HG02973 (cell line): Measurements from ENCODE around the gene SAMD14.

Experiments
- ATAC-seq: cut with Tn5 transposase; IDR thresholded peaks from one replicate; pipeline ENCODE4 v1.9.1; 2021; ENCODE audit warnings: moderate library complexity; ENCODE audit not compliant: unreplicated experiment

The SAMD14 gene

DNA sequence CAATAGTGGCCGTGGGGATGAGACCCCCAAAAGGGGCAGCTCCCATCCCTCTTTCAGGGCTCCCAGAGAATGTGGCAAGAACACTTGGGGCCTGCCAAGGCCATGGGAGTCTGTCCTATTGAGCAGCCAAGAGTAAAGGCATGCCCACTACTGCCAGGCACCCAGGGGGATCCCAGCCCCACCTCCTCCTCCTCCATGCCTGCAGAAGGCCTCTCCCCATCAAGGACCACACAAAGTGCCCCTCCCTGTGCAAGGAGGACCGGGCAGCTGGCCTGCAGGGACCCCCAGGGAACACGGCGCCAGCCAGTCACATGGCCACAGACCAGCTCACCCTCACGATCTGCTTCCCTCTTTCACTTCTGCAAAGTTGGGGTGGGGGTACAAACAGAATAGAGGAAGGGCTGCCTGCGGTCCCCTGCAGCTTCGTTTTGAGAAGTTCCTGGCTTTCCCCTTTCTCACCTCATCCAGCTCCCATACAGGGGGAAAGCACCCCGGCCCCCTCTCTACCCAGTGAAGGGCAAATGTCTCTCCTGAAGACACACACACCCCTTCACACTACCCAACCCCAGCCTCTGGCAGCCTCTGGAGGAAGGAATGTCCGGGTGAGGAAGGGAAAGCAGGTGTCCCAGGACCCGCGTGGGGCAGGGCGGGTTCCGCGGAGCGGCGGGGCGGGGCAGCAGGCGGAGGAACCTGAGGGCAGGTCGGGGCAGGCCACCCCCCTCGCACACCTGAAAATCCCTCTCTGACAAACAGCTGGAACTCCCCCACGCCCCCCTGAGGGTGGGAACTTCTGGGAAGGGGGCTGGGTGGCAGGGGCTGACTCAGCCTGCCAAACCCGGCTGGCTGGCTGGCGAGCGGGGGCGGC, 18.5 kb upstream of the SAMD14 start:
- ATAC-seq, result peak; percentile 34

DNA sequence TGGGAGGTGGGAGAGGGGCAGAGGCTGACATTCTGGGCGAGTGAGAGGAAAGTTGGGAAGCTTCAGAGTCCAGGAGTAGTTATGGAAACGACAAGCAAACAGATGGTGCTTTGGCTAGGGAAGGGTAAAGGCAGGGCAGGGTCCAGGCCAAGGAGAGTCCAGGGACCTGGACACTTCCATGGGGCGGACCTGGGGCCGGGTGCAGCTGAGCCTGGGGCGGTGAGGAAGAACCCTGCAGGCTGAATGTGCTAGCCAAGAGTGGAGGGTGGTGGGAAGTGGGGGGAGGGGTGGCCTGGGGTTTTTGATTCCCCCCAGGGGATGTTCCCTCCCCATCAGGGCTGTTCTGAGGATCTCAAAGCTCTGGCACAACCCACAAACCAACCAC, 17.9 kb upstream of the SAMD14 start:
- no peak for ATAC-seq

DNA sequence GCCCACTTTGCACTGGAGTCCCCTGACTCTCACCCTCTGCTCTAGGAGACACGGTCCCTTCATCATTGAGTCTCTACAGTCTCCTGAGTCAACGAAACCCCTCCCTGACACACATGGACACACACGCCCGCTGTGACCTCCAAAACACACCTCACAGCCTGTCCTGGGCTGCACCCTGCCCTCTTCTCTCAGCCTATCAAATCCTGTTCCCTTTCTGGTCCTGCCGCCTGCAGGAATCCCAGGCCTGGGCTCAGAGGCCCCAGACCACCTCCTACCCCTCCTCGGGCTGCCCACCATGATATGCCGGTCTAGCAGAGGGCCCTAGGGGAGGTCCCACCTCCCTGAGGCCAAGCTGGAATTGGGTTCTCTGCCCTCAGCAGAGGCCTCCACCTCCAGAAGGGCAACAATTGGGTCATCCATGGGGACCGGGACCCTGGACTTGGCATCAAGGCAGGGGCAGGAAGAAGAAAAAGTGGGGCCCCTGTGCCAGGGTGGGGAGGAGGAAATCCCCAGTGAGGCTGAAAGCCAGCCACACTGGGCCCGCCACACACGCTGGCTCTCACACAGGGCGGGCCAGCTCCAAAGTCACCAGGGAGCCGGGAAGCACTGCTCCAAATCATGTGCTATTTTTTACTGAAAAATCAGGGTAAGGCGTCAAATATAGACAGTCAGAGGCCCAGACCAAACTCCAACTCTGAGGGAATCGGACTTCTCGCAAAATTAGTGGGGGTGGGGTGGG, 17.1 kb upstream of the SAMD14 start:
- ATAC-seq, result no peak

DNA sequence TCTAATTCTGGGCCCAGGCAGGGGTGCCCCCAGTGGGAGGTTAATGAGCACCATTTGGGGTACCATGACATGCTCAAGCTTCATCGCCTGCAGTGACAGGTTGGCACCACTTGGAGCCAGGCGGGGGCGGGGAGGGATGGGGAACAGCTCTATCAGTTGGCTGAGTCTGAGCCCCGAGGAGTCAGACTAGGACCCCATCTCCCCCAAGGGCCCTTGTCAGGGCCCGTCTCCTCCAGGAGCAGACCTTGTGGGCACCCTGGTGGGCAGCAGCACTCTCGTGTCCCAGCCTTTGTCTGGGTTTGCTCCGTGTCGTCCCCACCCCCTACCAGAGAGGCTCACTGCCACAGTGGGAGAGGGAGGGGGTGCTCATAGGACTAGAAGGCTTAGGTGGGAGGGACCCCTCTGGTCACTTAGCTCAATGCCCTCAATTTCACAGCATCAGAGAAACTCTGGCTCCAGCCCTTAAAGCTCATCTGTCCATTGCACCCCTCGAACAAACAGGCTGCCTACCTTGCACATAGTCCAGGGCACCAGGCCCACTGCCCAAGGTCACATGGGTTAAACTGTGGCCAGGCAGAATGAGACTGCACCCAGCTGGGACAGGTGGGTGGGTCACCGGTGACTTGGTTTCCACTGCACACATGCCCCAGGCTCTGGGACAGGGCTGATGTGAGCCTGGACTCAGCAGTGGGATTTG, 16.4 kb upstream of the SAMD14 start:
- no peak for ATAC-seq

DNA sequence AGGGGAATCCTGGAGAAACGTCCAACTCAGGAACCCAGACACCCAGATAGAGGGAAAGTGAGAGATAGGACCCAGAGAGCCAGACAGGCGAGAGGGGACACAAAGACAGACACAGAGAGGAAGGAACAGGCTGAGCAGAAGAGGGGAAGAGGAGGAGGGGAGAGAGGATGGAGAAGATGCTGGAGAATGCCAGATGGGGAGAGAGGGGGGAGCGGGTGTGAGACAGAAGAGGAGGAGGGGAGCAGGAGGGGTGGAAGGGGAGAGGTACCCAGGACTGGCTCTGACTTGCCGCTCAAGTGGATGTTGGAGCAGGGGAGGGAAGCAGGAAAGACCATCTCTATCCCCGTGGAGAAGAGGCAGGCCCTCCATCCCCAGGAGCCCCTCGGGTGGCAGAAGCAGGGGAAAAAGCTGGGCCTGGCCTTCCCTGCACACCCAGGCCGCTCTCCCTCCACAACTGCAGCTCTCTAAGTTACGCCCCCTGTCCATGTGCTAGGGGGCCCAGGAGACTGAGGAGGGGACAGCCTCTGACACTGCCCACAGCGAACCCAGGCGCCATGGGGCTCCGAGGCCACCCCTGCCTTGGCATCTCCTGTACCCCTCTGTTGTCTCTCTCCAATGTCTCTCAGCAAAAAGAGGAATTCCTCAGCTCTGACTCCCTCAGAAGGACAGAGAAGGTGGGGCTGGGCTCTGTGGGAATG, 15.7 kb upstream of the SAMD14 start:
- ATAC-seq, result no peak

DNA sequence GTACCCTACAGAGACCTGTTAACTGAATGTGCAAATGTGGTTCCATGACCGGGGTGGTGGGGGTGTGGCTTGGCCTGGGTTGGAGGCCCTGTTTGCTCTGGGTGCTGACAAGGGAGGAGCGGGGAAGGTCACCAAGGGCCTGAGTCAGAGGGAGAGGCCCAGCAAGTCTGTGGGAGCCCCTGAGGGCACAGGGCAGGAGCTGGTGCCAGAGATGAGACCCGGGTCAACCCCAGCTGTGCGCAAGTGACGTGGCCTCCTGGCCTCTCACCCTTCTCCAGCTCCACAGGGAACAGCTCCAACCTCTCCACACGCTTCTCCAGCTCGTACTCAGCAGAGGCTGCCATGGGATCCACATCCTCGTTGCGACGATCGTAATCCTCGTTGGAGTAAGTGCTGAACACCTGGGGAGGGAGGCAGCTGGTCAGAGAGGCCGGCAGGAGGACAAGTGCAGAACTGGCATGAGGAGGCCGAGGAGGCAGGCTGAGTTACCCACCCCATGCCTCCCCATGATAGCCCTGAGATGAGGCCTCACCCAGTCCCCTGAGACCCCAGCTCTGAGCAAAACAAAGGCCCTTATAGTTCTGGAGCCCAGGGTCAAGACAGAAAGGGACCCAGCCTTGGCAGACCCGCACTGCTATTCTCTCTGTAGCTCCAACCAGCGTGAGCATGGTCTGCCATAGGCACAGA, 15.0 kb upstream of the SAMD14 start:
- ATAC-seq, result no peak

DNA sequence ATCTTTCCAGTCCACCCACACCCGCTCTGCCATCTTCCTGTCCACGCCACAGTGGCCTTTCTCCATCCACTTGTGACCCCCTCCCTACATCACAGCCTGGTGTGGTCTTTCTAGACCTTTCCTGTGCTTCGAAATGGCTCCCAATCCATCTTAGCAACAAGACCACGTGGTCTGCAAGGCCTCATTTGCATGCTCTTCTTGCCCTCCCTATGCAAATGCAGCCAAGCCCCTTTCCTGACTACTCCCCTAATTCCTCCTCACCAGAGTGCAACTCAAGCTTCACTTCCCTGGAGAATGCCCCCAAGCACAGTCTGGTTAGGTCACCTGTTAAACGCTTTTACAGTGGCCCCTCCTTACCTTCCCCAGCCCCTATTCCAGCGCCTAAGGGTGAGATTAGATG, 14.4 kb upstream of the SAMD14 start:
- no peak for ATAC-seq

DNA sequence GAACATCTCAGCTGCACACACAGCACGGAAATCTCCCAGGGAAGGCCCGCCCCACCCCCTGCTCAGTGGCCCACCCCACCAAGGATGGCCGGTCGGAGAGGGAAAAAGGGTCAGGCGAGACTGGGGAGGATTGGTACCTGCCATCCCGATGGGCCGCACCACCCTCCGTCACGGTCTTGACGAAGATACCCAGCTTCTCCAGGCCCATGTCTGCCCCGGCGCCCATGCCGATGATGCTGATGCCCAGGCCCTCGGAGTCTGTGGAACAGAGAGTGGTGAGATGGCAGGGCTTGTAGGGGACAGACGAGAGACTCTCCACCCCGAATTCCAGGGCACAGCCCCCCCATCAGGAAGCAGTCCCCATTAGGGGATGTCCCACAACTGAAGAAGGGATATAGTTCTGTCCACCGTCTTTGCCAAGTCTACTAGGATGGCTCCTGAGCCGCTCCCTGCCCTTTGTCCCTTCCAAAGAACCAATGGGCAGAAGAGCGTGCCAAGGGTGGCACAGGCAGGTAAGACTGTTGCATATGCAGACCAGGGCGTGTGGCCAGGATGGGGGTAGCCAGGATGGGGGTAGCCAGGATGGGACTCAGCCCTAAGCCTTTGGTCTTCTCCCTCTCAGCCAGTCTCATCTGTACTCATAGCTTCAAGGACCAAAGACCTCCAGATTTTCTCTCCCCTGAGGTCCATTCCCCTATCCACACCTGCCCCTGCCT, 13.7 kb upstream of the SAMD14 start:
- no peak for ATAC-seq

DNA sequence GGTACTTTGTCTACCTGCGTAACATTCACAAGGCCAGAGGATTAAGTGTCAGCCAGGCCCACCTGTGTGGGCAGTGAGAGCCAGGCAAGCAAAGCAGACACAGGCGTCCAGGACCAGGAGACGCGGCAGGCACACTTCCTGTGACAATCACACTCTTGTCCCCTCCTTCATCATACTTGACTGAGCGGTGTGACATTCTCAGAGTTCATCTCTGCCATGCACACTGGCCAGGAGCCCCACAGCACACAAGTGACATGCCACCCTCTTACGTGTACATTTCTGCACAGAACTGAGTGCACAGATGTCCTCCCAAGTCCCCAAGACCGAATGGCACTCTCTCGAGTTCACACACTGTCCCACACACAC, 11.8 kb upstream of the SAMD14 start:
- no peak for ATAC-seq

DNA sequence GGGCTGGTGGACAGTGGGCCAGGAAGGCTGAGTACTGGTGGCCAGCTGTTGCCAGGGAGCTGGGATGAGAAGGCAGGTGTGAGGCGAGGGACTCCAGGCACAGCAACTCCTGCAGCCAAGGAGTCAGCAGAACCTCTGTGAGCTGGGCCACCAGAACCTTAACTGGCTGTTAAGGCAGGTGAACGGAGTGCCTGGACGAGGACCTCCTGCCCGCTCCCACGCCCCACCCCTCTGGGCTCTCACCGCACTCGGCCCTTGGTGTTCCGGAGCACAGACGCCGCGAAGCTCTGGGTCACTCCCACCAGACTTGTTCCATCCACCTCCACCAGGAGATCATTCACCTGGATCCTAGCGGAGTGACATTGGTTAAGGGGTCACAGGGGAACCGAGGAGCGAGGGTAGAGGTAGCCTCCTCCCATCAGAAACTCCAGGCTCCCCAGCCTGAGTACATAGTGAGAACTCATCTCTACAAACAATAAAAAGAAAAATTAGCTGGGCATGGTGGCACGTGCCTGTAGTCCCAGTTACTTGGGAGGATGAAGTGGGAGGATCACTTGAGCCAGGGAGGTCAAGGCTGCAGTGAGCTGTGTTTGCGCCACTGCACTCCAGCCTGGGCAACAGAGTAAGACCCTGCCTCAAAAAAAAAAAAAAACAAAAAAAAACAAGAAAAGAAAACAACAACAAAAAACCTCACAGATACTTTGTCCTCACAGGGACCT, 11.2 kb upstream of the SAMD14 start:
- no peak for ATAC-seq

DNA sequence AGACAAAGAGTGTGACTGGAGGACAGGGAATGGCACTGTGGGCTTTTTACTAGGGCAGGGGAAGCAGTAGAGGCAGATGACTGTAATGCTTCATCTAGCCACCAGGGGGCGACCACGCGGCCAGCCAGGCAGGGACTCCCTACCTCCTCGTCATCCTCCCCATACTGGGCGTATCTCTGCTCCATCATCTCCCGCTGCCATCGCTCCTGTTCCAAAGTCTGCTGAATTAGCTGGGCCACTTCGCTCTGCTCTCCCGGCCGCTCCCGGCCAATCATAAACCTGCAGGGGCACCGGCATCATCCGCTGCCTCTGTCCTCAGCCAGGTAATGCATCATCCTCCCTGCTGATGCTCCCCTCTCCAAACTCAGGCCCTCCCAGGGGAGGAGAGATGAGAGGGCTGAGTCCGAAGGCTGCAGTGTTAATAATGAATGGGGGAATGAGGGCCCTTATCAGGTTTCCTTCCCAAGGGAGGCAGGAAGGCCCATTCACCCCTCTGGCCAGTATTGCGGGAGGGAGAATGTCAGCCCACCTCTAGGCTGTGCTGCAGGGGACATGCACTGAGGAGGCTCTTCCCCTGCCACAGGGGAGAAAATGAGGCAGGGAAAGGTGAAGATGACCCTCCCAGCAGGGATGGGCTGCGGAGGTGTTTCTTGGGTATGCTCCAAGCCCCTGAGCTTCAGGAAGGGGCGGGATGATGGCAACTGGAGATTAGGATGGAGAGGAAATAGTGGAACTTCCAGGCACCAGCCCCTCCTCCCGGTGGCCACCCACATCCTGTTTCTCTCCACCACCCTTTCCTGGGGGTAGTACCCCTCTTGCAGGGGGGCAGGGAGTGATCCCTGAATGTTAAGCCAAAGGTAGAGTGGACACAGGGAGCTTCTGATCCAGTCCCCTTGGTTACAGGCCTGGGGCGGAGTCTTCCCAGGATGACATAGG, 10.3 kb upstream of the SAMD14 start:
- no peak for ATAC-seq

DNA sequence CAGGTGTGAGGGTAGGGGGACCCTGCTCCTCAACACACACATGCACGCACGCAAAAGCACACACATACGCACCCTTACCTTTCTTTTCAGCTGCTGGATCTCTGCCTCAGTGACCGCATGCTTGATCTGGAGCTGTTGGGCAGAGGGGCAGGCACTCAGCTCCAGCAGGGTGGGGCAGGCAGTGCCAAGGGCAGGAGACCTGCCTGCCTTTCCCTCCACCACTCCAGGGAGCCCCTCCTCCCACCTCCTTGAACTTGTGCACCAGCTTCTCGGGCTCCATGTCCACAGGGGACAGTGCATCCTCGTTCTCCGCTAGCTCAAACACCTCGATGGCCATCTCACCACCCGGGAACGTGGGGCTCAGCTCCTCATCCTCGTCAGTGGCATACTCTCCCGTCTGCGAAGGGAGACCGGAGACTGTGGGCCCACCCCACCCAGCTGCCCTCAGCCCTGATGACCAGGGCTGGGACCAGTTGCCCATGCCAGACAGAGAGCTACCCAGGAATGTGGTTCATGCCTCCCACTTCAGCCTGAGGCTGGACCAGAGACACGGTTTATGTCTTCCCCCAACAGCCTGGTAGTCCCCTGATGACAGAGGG, 9.3 kb upstream of the SAMD14 start:
- no peak for ATAC-seq

DNA sequence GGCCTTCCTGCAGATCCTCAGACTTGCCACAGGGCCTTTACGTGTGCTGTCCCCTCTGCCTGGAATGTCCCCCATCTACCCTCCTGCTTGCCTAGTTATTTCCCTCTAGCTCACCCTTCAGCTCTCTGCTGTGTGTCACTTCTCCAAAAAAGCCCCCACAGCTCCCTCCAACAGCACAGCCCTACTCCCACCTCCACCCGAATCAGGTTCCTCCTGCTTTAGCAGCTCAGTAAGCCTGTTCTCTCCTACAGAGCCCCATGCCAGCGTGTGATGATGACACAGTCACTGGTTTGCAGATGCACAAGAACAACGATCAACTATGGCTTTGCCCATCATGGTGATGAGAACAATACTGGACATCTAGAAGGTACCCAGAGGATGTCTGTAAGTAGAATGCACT, 7.1 kb upstream of the SAMD14 start:
- no peak for ATAC-seq

DNA sequence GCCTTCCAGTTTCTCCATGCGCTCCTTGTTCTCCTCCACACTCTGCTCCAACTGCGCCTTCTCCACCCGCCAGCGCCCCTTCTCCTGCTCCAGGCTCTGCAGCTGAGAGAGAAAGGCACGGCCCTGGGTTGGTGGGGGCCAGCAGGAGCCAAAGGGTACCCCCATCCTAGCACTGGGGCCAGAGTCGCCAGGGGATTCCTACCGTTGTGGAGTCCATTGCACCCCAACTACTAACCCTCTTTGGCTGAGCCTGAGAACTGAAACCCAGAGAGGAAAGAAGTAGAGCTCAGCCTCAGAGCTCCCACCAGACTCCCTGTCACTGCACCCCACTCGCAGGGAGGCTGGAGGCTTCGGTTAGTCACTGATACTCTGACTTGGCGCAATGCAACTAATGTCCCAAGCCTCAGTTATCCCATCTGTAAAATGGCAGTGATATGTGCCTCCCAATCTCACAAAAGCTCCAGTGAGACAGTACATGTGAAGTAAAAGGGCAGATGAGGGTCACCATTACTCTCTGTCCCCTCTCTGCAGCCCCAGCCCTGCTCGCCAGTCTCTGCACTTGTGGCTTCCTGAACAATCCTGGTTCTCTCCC, 6.2 kb upstream of the SAMD14 start:
- ATAC-seq, result no peak

DNA sequence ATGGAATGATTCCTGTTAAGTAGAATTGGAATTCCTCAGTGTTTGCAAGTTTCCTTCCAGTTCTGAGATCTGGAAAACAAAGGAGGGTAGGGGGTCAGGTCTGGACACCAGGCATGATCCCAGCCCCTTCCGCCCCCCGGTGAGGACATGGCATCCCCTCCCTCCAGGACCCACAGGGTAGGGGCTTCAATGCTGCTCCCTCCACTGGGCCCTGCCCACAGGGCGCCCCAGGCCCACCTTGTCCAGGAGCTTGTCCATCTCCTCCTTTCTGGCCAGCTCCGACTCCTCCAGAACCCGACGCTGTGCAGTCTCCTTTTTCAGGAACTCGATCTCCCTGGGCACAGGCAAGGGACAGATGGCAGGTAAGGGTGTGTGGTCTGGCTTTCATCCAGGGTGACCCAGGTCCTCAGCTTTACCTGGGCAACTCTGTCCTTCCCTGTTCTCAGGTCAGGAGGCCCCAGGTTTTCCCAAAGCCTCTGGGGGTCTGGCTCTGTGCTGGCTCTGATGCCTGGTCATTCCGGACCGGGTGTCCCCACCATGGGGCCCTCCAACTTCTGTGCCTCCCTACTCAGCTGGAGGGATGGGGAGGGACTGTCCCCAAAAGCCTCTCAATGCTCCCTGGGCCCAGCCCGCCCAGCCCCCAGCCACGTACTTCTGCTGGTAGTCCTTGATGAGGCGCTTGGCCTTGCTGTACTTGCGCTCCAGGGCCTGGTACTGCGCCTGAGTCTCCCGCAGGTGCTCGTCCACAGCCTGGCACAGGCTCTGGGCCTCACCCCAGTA, 5.5 kb upstream of the SAMD14 start:
- ATAC-seq, result no peak

DNA sequence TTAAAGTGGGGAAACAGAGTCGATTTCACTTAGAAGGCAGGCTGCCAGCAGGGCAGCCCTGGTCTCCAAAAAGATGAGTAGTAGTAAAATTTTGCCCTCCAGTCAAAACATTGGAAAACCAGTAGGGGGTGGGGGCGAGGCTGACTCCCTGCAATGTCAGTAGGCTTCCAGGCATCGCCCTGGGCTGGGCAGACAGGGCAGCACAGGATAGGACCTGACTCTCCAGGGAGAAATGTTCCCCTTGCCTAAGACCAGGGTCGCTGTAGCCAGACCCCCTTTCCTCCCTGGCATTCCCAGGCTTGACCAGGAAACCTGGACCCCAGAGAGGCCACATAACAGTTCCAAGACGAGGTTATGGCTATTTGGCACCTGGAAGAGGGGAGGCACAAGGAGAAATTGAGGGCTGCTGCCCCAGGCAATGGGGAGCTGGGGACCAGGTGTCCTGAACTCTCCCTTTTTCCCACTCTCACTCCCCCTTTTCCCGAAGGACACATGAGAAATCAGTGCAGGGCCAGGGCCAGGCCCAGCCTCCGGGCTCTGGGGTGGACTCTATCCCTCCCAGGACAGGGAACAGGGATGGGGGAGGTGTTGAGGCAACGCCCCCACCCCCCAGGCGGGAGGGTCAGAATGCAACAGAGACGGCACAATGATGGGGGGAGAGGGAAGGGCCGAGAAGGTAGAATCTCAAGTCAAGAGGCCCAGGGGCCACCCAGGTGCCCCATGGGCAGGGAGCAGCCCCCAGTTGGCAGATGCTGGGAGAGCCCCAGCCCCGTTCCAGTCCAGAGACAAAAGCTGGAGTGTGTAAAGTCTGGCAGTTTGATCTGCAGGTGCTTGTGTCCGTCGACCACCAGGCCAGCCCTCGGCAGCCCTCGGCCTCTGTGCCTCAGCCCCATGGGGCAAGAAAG, 4.5 kb upstream of the SAMD14 start:
- ATAC-seq, result no peak
